GM18873 (cell line): ENCODE measurements around the gene PARD6G.
"Not testable (repeated sequence)": the region's sequence is repeated elsewhere in the genome, so short reads cannot be mapped to it uniquely, and the experiment has no call there.

Source experiments
- ATAC-seq: cut with Tn5 transposase; IDR thresholded peaks from one replicate; pipeline ENCODE4 v1.9.1; 2021; ENCODE audit warnings: mild to moderate bottlenecking, moderate library complexity, moderate number of reproducible peaks; ENCODE audit not compliant: unreplicated experiment, low FRiP score

Gene PARD6G

GRCh38 chr18:80247393-80247841, at the start of gene PARD6G:
PARD6G (minus strand) TSS chr18:80247514; CDS start chr18:80247348, 166 bp downstream.
- ATAC-seq, result no peak

- ATAC-seq, result not testable (repeated sequence)
Measured at GRCh38 chr18:80262241-80263033, 15.1 kb upstream of the PARD6G start.

GRCh38 chr18:80259610-80260009, 12.3 kb upstream of the PARD6G start:
- no peak for ATAC-seq

- no peak for ATAC-seq
Measured at GRCh38 chr18:80258640-80259039, 11.3 kb upstream of the PARD6G start.

- ATAC-seq, result not testable (repeated sequence)
Measured at GRCh38 chr18:80257579-80258543, 10.5 kb upstream of the PARD6G start.

- ATAC-seq, result no peak
Measured at GRCh38 chr18:80254971-80255500, 7.7 kb upstream of the PARD6G start.

- no peak for ATAC-seq
Measured at GRCh38 chr18:80253871-80254492, 6.7 kb upstream of the PARD6G start.

GRCh38 chr18:80253236-80253635, 5.9 kb upstream of the PARD6G start:
- no peak for ATAC-seq

GRCh38 chr18:80252136-80252535, 4.8 kb upstream of the PARD6G start:
- ATAC-seq, result no peak

GRCh38 chr18:80251700-80252099, 4.4 kb upstream of the PARD6G start:
- ATAC-seq, result no peak

GRCh38 chr18:80250740-80251364, 3.5 kb upstream of the PARD6G start:
- ATAC-seq, result no peak

- ATAC-seq, result no peak
Measured at GRCh38 chr18:80249217-80250093, 2.1 kb upstream of the PARD6G start.

GRCh38 chr18:80246445-80247392, 595 bp downstream of the PARD6G start:
- ATAC-seq, result no peak

GRCh38 chr18:80245781-80246444, 1.4 kb downstream of the PARD6G start:
- ATAC-seq, result no peak

GRCh38 chr18:80244956-80245730, 2.2 kb downstream of the PARD6G start:
- ATAC-seq, result no peak

- no peak for ATAC-seq
Measured at GRCh38 chr18:80244167-80244566, 3.1 kb downstream of the PARD6G start.

- no peak for ATAC-seq
Measured at GRCh38 chr18:80243204-80243603, 4.1 kb downstream of the PARD6G start.
